GM13977 (cell line): ENCODE measurements around the gene SPEG.

Experiments
- DNase-seq: peaks from one replicate; pipeline ENCODE4 v3.0.0; 2012; ENCODE audit warnings: low spot score
- in situ Hi-C: fragments of 300-500 bp; cut with MboI; formaldehyde crosslinking; loops from one replicate; pipeline ENCODE4 v1.12.0; 2022; ENCODE audit warnings: low sequenced_read_pairs, low pct_unique_long_range_greater_than_20kb, mixed read lengths, inconsistent platforms; ENCODE audit not compliant: unreplicated experiment
- TF ChIP-seq, protein P1 (sequence below): IDR thresholded peaks from 2 replicates; pipeline ENCODE4 v1.5.1; 2012; ENCODE audit warnings: mild to moderate bottlenecking, control low read depth; ENCODE audit not compliant: insufficient read depth; ENCODE audit errors: extremely low read depth, missing control alignments

The SPEG gene

DNA sequence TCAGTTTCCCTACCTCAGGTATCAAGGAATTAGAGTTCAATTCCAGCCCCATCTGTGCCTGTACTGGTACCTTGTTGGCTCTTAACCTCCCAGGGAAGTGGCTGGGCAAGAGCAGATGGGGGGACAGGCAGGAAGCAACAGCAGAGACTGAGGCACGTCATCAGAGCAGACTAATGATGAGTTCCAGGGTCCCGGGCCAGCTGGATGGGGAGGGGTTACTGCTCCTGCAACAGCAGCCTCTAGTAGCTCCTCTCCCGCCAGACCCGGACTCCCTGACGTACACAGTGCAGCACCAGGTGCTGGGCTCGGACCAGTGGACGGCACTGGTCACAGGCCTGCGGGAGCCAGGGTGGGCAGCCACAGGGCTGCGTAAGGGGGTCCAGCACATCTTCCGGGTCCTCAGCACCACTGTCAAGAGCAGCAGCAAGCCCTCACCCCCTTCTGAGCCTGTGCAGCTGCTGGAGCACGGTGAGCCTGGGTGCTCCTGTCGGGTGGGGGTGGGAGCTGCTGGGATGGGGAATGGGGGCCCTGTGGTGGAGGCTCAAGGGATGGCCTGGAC is 38.1 kb downstream of the SPEG start:
- in situ Hi-C loops, result no loop called here
- DNase-seq, result no peak
- TF ChIP-seq, protein P1, sequence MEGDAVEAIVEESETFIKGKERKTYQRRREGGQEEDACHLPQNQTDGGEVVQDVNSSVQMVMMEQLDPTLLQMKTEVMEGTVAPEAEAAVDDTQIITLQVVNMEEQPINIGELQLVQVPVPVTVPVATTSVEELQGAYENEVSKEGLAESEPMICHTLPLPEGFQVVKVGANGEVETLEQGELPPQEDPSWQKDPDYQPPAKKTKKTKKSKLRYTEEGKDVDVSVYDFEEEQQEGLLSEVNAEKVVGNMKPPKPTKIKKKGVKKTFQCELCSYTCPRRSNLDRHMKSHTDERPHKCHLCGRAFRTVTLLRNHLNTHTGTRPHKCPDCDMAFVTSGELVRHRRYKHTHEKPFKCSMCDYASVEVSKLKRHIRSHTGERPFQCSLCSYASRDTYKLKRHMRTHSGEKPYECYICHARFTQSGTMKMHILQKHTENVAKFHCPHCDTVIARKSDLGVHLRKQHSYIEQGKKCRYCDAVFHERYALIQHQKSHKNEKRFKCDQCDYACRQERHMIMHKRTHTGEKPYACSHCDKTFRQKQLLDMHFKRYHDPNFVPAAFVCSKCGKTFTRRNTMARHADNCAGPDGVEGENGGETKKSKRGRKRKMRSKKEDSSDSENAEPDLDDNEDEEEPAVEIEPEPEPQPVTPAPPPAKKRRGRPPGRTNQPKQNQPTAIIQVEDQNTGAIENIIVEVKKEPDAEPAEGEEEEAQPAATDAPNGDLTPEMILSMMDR, result no peak

DNA sequence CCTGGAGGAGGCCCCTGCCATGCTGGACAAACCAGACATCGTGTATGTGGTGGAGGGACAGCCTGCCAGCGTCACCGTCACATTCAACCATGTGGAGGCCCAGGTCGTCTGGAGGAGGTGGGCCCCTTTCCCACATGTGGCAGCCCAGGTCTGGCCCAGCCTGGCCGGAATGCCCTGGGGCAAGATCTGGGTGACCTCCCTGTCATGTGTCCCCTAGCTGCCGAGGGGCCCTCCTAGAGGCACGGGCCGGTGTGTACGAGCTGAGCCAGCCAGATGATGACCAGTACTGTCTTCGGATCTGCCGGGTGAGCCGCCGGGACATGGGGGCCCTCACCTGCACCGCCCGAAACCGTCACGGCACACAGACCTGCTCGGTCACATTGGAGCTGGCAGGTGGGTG is 38.9 kb downstream of the SPEG start:
- in situ Hi-C loops, result no loop called here
- DNase-seq, result no peak
- TF ChIP-seq, protein P1, result no peak

DNA sequence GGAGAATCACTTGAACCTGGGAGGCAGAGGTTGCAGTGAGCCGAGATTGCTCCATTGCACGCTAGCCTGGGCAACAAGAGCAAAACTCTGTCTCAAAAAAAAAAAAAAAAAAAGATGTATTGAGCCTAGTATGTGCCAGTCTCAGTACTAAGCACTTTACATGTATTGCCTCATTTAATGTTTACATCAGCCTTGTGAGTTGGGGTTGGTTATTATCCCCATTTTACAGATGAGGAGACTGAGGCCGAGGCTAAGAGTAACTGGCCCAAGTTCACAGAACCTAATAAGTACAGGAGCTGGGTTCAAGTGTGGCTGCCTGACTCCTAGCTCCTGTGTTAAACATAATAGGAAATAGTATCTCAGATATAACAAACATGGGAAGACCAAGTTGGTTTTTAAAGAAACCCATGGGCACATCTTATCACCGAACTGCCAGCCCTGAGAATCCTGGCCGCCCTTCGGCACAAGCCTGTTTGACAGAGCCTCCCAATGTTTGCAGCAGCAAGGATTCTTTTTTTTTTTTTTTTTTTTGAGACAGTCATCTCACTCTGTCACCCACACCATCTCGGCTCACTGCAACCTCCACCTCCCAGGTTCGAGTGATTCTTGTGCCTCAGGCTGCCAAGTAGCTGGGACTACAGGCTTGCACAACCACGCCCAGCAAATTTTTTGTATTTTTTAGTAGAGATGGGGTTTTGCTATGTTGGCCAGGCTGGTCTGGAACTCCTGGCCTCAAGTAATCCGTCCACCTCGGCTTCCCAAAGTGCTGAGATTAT is 39.8 kb downstream of the SPEG start:
- in situ Hi-C loops, result no loop called here
- no peak for DNase-seq
- TF ChIP-seq, protein P1, result no peak

DNA sequence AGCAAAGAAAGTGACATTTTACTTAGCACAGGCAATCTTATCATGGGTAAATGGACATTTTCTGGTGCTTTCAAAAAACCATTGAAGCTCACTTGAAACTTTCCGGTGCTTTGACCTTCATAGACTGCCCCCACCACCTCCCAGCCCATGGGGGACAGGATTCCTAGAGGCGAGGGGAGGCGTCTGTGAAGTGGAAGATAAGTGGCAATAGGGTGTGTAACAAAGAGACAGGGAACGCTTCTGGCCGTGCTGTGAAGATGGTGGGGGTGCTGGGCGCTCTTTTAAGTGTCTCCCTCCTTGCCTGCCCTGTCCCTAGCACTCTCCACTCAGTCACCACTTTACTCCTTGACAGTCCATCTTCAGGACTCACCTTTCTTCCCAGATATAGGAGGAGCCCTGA is 40.6 kb downstream of the SPEG start:
- in situ Hi-C loops, result no loop called here
- DNase-seq, result no peak
- TF ChIP-seq, protein P1, result no peak

DNA sequence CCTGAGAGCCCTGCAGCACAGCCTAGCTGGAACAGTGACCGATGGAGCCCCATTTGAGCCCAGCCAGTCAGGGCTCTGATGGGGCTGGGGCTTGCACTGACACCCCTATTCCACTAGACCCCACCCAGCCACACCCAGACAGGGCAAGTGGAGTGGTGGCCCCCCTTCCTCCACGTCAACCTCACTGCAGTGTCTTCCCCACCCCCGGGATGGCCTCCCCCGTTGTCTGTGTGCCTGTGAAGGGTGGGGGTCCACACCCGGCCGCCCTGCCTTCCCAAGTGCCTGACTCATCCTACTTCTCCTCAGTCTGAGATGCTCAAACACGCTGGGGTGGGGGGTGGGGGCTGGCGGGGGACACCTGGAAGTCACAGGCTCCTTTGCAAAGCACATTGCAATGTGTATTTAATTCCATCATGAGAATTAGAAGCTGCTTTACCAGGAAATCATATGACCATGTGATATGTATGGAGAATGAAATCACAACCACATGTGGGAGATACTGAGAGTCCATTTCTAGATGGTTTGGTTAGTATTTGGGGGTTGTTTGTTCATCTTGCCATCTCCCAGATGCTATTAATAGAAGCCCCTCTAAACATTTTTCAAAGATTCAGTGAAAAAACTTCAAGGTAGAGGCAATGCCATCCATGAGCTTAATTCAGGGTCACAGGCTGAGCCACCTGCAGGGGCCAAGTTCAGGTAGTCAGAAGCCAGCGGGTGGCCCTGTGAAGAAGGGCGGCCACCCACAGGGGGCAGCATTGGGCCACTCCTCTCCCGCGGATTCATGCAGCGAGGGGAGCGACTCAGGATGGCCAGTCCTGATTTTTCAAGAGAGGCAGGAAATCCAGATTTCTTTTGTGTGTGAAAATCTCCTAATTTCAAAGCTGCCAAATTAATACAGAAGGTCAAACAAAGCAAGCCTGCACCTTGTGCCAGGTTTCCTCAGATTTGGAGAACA is 41.3 kb downstream of the SPEG start:
- in situ Hi-C loops, result no loop called here
- TF ChIP-seq, protein P1, result peak; percentile 82
- peak; percentile 81 for DNase-seq

DNA sequence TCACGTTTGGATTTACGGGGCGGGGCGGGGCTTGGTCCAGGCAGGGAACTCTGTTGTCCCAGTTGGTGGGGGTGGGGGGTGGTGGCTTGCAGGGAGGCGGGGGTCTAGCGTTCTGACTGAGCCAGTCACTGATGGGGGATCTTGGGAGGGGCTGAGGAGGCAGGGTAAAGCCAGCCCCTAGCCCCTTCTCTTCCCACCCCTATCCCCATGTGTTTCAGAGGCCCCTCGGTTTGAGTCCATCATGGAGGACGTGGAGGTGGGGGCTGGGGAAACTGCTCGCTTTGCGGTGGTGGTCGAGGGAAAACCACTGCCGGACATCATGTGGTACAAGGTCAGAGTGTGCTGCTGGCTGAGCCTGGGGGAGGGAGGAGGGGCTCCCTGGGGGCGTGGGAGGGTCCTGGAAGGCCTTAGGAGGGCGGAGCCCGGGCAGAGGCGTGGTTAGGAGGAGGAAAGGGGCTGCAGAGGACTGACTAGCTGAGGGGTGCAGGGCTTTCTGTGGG is 42.1 kb downstream of the SPEG start:
- in situ Hi-C loops, result no loop called here
- TF ChIP-seq, protein P1, result no peak
- no peak for DNase-seq
